H1 (cell line): ENCODE measurements around the gene SH2D4B. TPM values are rescaled to one million over a fixed set of nuclear protein-coding genes. Genes with fewer than 3 reads are reported as not detected.

Source experiments
- CTCF ChIA-PET: fragments of 300-600 bp; sonication (Branson Sonifier 250); formaldehyde crosslinking; loops from one replicate; lab custom pipeline; 2021; ENCODE audit not compliant: partially characterized antibody; lab: Charles Lee
- POLR2A ChIA-PET: fragments of 300-600 bp; sonication (Branson Sonifier 250); formaldehyde crosslinking; loops from one replicate; lab custom pipeline; 2021; ENCODE audit warnings: inconsistent platforms; ENCODE audit not compliant: partially characterized antibody; lab: Charles Lee
- DNase-seq, 2 experiments: peaks; one replicate each; pipeline versions ENCODE4 v3.0.0 to v3.0.0-alpha.2; 2010 to 2022; ENCODE audit warnings: low spot score in 2 of 2, low read depth in 1 of 2, mixed read lengths in 1 of 2
- FAIRE-seq: peaks from 2 replicates; lab custom pipeline; 2011; peaks lifted over from hg19 to GRCh38; lab: Jason Lieb, UNC
- H2AFZ ChIP-seq: 2 replicates; pipeline ENCODE4 v1.8.1; 2012; ENCODE audit warnings: low read length, inconsistent platforms
- H2AK5ac ChIP-seq: 2 replicates; pipeline ENCODE4 v1.6.1; 2013; ENCODE audit warnings: low read depth, low read length
- H2BK120ac ChIP-seq: replicated peaks from 2 replicates; pipeline ENCODE3; 2013; ENCODE audit warnings: low read depth, low read length, inconsistent platforms
- H2BK12ac ChIP-seq: 2 replicates; pipeline ENCODE4 v1.6.1; 2013; ENCODE audit warnings: low read depth, low read length
- H2BK15ac ChIP-seq: 2 replicates; pipeline ENCODE4 v1.6.1; 2013; ENCODE audit warnings: low read length
- H2BK20ac ChIP-seq: 2 replicates; pipeline ENCODE4 v1.6.1; 2013; ENCODE audit warnings: low read length
- H2BK5ac ChIP-seq: 2 replicates; pipeline ENCODE4 v1.6.1; 2013; ENCODE audit warnings: low read depth, low read length
- H3K14ac ChIP-seq: 2 replicates; pipeline ENCODE4 v1.6.1; 2013; ENCODE audit warnings: inconsistent platforms; ENCODE audit not compliant: insufficient read length
- H3K18ac ChIP-seq: 2 replicates; pipeline ENCODE4 v1.6.1; 2013; ENCODE audit warnings: low read length; ENCODE audit errors: extremely low read depth
- H3K23ac ChIP-seq: 2 replicates; pipeline ENCODE4 v1.6.1; 2013; ENCODE audit warnings: inconsistent platforms; ENCODE audit not compliant: insufficient read length
- H3K23me2 ChIP-seq: 2 replicates; pipeline ENCODE4 v1.6.1; 2013; ENCODE audit warnings: low read depth, low read length
- H3K27ac ChIP-seq: 2 replicates; pipeline ENCODE4 v1.6.1; 2011; ENCODE audit warnings: low read depth, low read length, inconsistent platforms
- H3K27me3 ChIP-seq, 4 experiments: replicated peaks in 1 of 4; 1 replicate in 1 of 4; 2 replicates in 3 of 4; pipeline versions ENCODE4 v1.6.1 to v1.8.1; 2011 to 2013; ENCODE audit warnings: low read length in 3 of 4, mild to moderate bottlenecking in 3 of 4, inconsistent platforms in 2 of 4, mixed read lengths in 2 of 4, moderate library complexity in 1 of 4; ENCODE audit not compliant: control insufficient read depth in 3 of 4, insufficient read depth in 3 of 4; ENCODE audit errors: extremely low read depth in 1 of 4
- H3K36me3 ChIP-seq, 4 experiments: 2 replicates each; pipeline versions ENCODE4 v1.6.1 to v1.8.1; 2011 to 2013; ENCODE audit warnings: mild to moderate bottlenecking in 4 of 4, low read length in 3 of 4, moderate library complexity in 2 of 4, control low read depth in 1 of 4, inconsistent platforms in 1 of 4; ENCODE audit not compliant: insufficient read depth in 4 of 4, control insufficient read depth in 2 of 4
- H3K4ac ChIP-seq: replicated peaks from 2 replicates; pipeline ENCODE3; 2013; ENCODE audit warnings: low read length, low read depth, mixed read lengths, inconsistent platforms; ENCODE audit not compliant: insufficient read length
- H3K4me1 ChIP-seq, 4 experiments: replicated peaks in 1 of 4; 1 replicate in 1 of 4; 2 replicates in 3 of 4; pipeline versions ENCODE4 v1.6.1 to v1.8.1; 2011 to 2013; ENCODE audit warnings: low read length in 3 of 4, inconsistent platforms in 2 of 4, mixed read lengths in 1 of 4; ENCODE audit not compliant: insufficient read depth in 4 of 4, control insufficient read depth in 3 of 4
- H3K4me2 ChIP-seq, 2 experiments: 2 replicates each; pipeline versions ENCODE4 v1.6.1 to v1.8.1; 2011 to 2013; ENCODE audit warnings: low read depth in 2 of 2, low read length in 2 of 2, control low read depth in 1 of 2, inconsistent platforms in 1 of 2, mild to moderate bottlenecking in 1 of 2; ENCODE audit not compliant: insufficient read depth in 1 of 2
- H3K4me3 ChIP-seq, 4 experiments: fragments of 200-600, 300-600 bp in 1 of 4; sonication (generic), shearing (Covaris generic), sonication (Bioruptor Twin) in 1 of 4; 2 replicates each; pipeline versions ENCODE4 v1.5.1 to v1.8.1; 2011 to 2016; ENCODE audit warnings: low read length in 4 of 4, low read depth in 3 of 4, control low read depth in 2 of 4, inconsistent platforms in 2 of 4, mild to moderate bottlenecking in 2 of 4, mixed read lengths in 1 of 4, moderate library complexity in 1 of 4; ENCODE audit not compliant: insufficient read depth in 2 of 4; ENCODE audit errors: extremely low read depth in 1 of 4
- H3K56ac ChIP-seq: replicated peaks from 2 replicates; pipeline ENCODE3; 2013; ENCODE audit warnings: low read depth, mild to moderate bottlenecking, mixed read lengths, low read length, inconsistent platforms; ENCODE audit not compliant: insufficient read length
- H3K79me1 ChIP-seq: 2 replicates; pipeline ENCODE4 v1.6.1; 2013; ENCODE audit warnings: low read depth, low read length, control low read depth
- H3K79me2 ChIP-seq, 2 experiments: 2 replicates each; pipeline versions ENCODE4 v1.6.1 to v1.8.1; 2012 to 2013; ENCODE audit warnings: low read length in 2 of 2, mild to moderate bottlenecking in 2 of 2, inconsistent platforms in 1 of 2; ENCODE audit not compliant: insufficient read depth in 2 of 2, control insufficient read depth in 1 of 2
- H3K9ac ChIP-seq, 4 experiments: replicated peaks in 1 of 4; 1 replicate in 1 of 4; 2 replicates in 3 of 4; pipeline versions ENCODE4 v1.6.1 to v1.8.1; 2011 to 2013; ENCODE audit warnings: low read depth in 3 of 4, low read length in 3 of 4, control low read depth in 2 of 4, mild to moderate bottlenecking in 2 of 4, moderate library complexity in 2 of 4, inconsistent platforms in 1 of 4; ENCODE audit errors: extremely low read depth in 1 of 4
- H3K9me3 ChIP-seq, 2 experiments: 2 replicates each; pipeline versions ENCODE4 v1.6.1 to v1.8.1; 2012 to 2013; ENCODE audit warnings: mild to moderate bottlenecking in 2 of 2, moderate library complexity in 2 of 2, control low read depth in 1 of 2, inconsistent platforms in 1 of 2, low read depth in 1 of 2, low read length in 1 of 2, mixed read lengths in 1 of 2; ENCODE audit not compliant: insufficient read depth in 2 of 2
- H4K20me1 ChIP-seq, 2 experiments: replicated peaks in 1 of 2; 2 replicates each; pipeline versions ENCODE3 to v1.8.1; 2011 to 2013; ENCODE audit warnings: inconsistent platforms in 2 of 2, low read length in 2 of 2, mild to moderate bottlenecking in 1 of 2; ENCODE audit not compliant: insufficient read depth in 2 of 2, control insufficient read depth in 1 of 2
- H4K5ac ChIP-seq: 2 replicates; pipeline ENCODE4 v1.6.1; 2013; ENCODE audit warnings: low read length, low read depth, mixed read lengths, inconsistent platforms; ENCODE audit not compliant: insufficient read length
- H4K8ac ChIP-seq: 2 replicates; pipeline ENCODE4 v1.8.0; 2013; ENCODE audit warnings: mild to moderate bottlenecking, moderate library complexity, low read length, inconsistent platforms; ENCODE audit not compliant: insufficient read depth; ENCODE audit errors: extremely low read depth
- H4K91ac ChIP-seq: replicated peaks from 2 replicates; pipeline ENCODE3; 2013; ENCODE audit warnings: low read length, mixed read lengths, inconsistent platforms; ENCODE audit not compliant: insufficient read length
- ASH2L ChIP-seq: fragments of 200-600, 300-600 bp; sonication (generic); IDR thresholded peaks from one replicate; pipeline ENCODE4 v1.7.1; 2017; ENCODE audit warnings: low read length
- CEBPB ChIP-seq: IDR thresholded peaks from 2 replicates; pipeline ENCODE4 v1.6.1; 2012; ENCODE audit warnings: low read depth, low read length
- CHD1 ChIP-seq: IDR thresholded peaks from 2 replicates; pipeline ENCODE4 v1.6.1; 2012; ENCODE audit warnings: low read depth, low read length, improper control_type of control experiment
- CHD2 ChIP-seq: IDR thresholded peaks from 2 replicates; pipeline ENCODE4 v1.6.1; 2012; ENCODE audit warnings: low read length, improper control_type of control experiment
- CREB1 ChIP-seq: IDR thresholded peaks from 2 replicates; pipeline ENCODE4 v1.6.1; 2012; ENCODE audit warnings: inconsistent platforms
- CTBP2 ChIP-seq: IDR thresholded peaks from 2 replicates; pipeline ENCODE4 v1.7.0; 2011; ENCODE audit warnings: borderline replicate concordance, mild to moderate bottlenecking, moderate library complexity, mixed read lengths, low read length; ENCODE audit not compliant: insufficient read depth, insufficient read length
- FOSL1 ChIP-seq: IDR thresholded peaks from 2 replicates; pipeline ENCODE4 v1.6.1; 2011; ENCODE audit warnings: mild to moderate bottlenecking, low read depth, low read length, moderate library complexity; ENCODE audit not compliant: insufficient read depth
- GABPA ChIP-seq: IDR thresholded peaks from 2 replicates; pipeline ENCODE4 v1.6.1; 2011; ENCODE audit warnings: mild to moderate bottlenecking, low read length, moderate library complexity, borderline replicate concordance; ENCODE audit not compliant: insufficient read depth
- SAP30 ChIP-seq: fragments of 300-600 bp; sonication (generic); IDR thresholded peaks from 2 replicates; pipeline ENCODE4 v1.7.1; 2012; ENCODE audit warnings: low read length, moderate library complexity, mild to moderate bottlenecking, inconsistent platforms; ENCODE audit not compliant: insufficient read depth, insufficient replicate concordance
- SIX5 ChIP-seq: IDR thresholded peaks from 2 replicates; pipeline ENCODE4 v1.6.1; 2011; ENCODE audit warnings: mild to moderate bottlenecking, low read depth, low read length
- ZNF274 ChIP-seq: IDR thresholded peaks from 2 replicates; pipeline ENCODE4 v1.7.0; 2012; ENCODE audit warnings: low read length, borderline replicate concordance; ENCODE audit errors: extremely low read depth
- WGBS, 2 experiments: shearing (Covaris generic) in 1 of 2; methylation state at CpG; one replicate each; pipeline versions ENCODE4 v1.1.6 to v1.1.7; 2013 to 2015; ENCODE audit warnings: low lambda C conversion rate in 2 of 2, mixed read lengths in 2 of 2, inconsistent platforms in 1 of 2, low coverage in 1 of 2, missing lambda C conversion rate in 1 of 2; ENCODE audit not compliant: insufficient replicate concordance in 2 of 2, insufficient coverage in 1 of 2, insufficient read length in 1 of 2; ENCODE audit errors: extremely low coverage in 1 of 2, missing lambda C conversion rate in 1 of 2; 5-methylcytosine and 5-hydroxymethylcytosine counted together
- polyA plus RNA-seq, 7 experiments: library from polyadenylated mRNA; depleted of rRNA in 3 of 7; stranded (reverse) in 5 of 7; unstranded in 2 of 7; fragments of >200 nt in 5 of 7; fragments of 200-250 nt in 2 of 7; gene quantifications; 1 replicate in 5 of 7; 2 replicates in 1 of 7; 4 replicates in 1 of 7; pipeline versions ENCODE4 v1.2.1 to v1.2.3, GENCODE V29; 2011 to 2013; ENCODE audit warnings: missing spikeins in 2 of 7, mixed read lengths in 2 of 7
- total RNA-seq: library from RNA; stranded (reverse); fragmentation: NEBNext Ultra II Directional; extraction: Animal tissue kit (Norgen Biotek cat#: 25700); gene quantifications from 2 replicates; pipeline ENCODE4 v1.2.1, GENCODE V29; 2021
- TF ChIP-seq, protein P1 (sequence below): IDR thresholded peaks from 2 replicates; pipeline ENCODE4 v1.6.1; 2011; ENCODE audit warnings: low read length, improper control_type of control experiment

SH2D4B gene
- total and polyA plus RNA-seq, 2 of the 8 experiments (the other 6 are each of a cell fraction or from before 2014, with no cell fraction given): 0.06 to 0.13 TPM

DNA sequence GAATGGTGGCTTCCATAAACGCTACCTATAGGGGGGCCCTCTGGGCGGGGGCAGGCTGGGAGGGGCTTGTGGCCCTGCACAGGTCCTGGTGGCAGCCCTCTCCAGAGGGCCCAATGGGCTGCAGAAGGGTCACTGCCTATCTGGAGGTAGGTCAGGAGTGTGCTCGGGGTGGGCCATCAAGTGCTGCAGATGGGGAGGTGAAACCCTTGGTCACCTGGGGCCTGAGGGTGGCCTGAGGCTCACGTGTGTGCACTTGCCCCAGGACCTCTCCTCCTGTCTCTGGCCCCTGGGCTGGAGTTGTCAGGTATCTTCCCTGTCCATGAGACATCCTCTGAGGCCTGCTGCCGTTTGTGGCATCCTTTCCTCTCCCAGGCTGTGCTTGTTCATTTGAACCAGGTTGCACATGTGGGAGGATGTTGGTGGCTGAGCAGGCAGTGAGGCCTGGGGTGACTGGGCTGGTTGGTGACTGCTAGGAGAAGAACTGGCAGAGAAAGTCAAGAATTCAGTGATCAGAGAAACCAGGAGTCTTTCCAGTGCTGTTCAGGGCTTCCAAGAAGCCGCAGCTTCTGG, 21.1 kb upstream of the SH2D4B start:
- Histone ChIP-seq H3K27me3 (no peaks in the 10 kb centered on the region), H3K9ac (no peak overlapping the region), H3K36me3 (peaks cover 6 to 36% (median 18%) of the 10 kb centered on the region in 4 experiments), H3K23me2 (no peaks in the 10 kb centered on the region), H3K14ac (no peak overlapping the region), H2AK5ac (no peak overlapping the region), H3K79me2 (no peaks in the 10 kb centered on the region), H3K27ac (no peak overlapping the region), H4K5ac (no peak overlapping the region), H2BK120ac (no peak overlapping the region), H3K4me1 (peaks cover 0 to 2% (median 0%) of the 10 kb centered on the region in 4 experiments; a peak in 3 of 7 replicates), H4K8ac (no peak overlapping the region), H4K91ac (no peak overlapping the region), H3K4ac (no peak overlapping the region), H3K56ac (no peak overlapping the region), H2AFZ (no peak overlapping the region), H3K23ac (no peak overlapping the region), H2BK12ac (no peak overlapping the region), H2BK5ac (no peak overlapping the region; the same call in 1 of the 2 replicates), H3K79me1 (no peaks in the 10 kb centered on the region), H2BK15ac (no peak overlapping the region), H3K9me3 (no peaks in the 10 kb centered on the region), H3K4me3 (no peak overlapping the region), H3K18ac (no peak overlapping the region), H3K4me2 (no peak overlapping the region), H4K20me1 (peaks cover 1 to 3% of the 10 kb centered on the region in 2 experiments), H2BK20ac (no peak overlapping the region)
- POLR2A ChIA-PET: no interaction called here
- TF ChIP-seq CEBPB (no peak), SIX5 (no peak), CTBP2 (no peak), FOSL1 (no peak), SAP30 (no peak), ASH2L (no peak), GABPA (no peak), CHD2 (no peak), CREB1 (no peak), CHD1 (no peak), ZNF274 (no peak)
- TF ChIP-seq, protein P1, sequence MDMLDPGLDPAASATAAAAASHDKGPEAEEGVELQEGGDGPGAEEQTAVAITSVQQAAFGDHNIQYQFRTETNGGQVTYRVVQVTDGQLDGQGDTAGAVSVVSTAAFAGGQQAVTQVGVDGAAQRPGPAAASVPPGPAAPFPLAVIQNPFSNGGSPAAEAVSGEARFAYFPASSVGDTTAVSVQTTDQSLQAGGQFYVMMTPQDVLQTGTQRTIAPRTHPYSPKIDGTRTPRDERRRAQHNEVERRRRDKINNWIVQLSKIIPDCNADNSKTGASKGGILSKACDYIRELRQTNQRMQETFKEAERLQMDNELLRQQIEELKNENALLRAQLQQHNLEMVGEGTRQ: no peak
- 82% methylated on average over 5 of the region's 6 CpGs; no CpG with 5 or more reads in 1 of the 2 experiments for WGBS, 2 experiments
- CTCF ChIA-PET: interaction anchor here (1.0 to 21.9 kb wide), 4 partner anchors 10 to 139 kb away, joined by 3 to 1263 read pairs (median 18); partner anchors contain the start of gene TSPAN14
- no peak for FAIRE-seq
- no peak for DNase-seq
